ENCODE measurements around the gene CHRNA3.

CHRNA3 gene

GRCh38 chr15:78620527-78621421 is at the start of gene CHRNA3:
Gene CHRNA3, minus strand, starts transcription at chr15:78620996. Its CDS starts 202 bp downstream, at chr15:78620794.
- H3K79me2 ChIP-seq = no peaks in the 10 kb centered on the region
- H3K27ac ChIP-seq = no peak within 1 kb of the TSS
- no peak within 1 kb of the TSS for H3K4me3 ChIP-seq (ENCODE audit: low read depth, low read length)
- peaks cover 6% of the 10 kb centered on the region for H3K27me3 ChIP-seq (ENCODE audit: control insufficient read depth, insufficient read depth, low read length)
- H2AFZ ChIP-seq = no peak within 1 kb of the TSS
- no peak for TF ChIP-seq CTCF (IDR thresholded peaks at IDR 0.05)
- no peaks in the 10 kb centered on the region for H3K36me3 ChIP-seq (ENCODE audit: control insufficient read depth, insufficient read depth, low read length)
- H3K4me2 ChIP-seq (ENCODE audit: low read length) = peak within 1 kb of the TSS; percentile 47
- no peaks in the 10 kb centered on the region for H3K4me1 ChIP-seq
- no peak within 1 kb of the TSS for H3K9ac ChIP-seq
- no peaks in the 10 kb centered on the region for H3K9me3 ChIP-seq (ENCODE audit: control insufficient read depth, low read length)

GRCh38 chr15:78668987-78669386 is 48.2 kb upstream of the CHRNA3 start:
- TF ChIP-seq CTCF (IDR thresholded peaks at IDR 0.05) = no peak

GRCh38 chr15:78667578-78668236 is 46.9 kb upstream of the CHRNA3 start:
- H3K4me2 ChIP-seq (ENCODE audit: low read length) = no peak overlapping the region
- H3K27ac ChIP-seq = no peak overlapping the region
- no peak overlapping the region for H3K9ac ChIP-seq
- H3K4me3 ChIP-seq (ENCODE audit: low read depth, low read length) = no peak overlapping the region
- peaks cover 3% of the 10 kb centered on the region for H3K4me1 ChIP-seq
- H2AFZ ChIP-seq = no peak overlapping the region
- no peaks in the 10 kb centered on the region for H3K36me3 ChIP-seq (ENCODE audit: control insufficient read depth, insufficient read depth, low read length)
- H3K27me3 ChIP-seq (ENCODE audit: control insufficient read depth, insufficient read depth, low read length) = no peaks in the 10 kb centered on the region
- TF ChIP-seq CTCF (IDR thresholded peaks at IDR 0.05) = no peak
- H3K9me3 ChIP-seq (ENCODE audit: control insufficient read depth, low read length) = no peaks in the 10 kb centered on the region
- H3K79me2 ChIP-seq = no peaks in the 10 kb centered on the region

More at GRCh38 chr15:78668987-78669386, 48.2 kb upstream of the CHRNA3 start:
- Histone ChIP-seq H3K27me3 (ENCODE audit: control insufficient read depth, insufficient read depth, low read length) (no peaks in the 10 kb centered on the region), H3K4me2 (ENCODE audit: low read length) (no peak overlapping the region), H3K4me1 (peaks cover under 1% of the 10 kb centered on the region), H2AFZ (no peak overlapping the region), H3K4me3 (ENCODE audit: low read depth, low read length) (no peak overlapping the region), H3K9me3 (ENCODE audit: control insufficient read depth, low read length) (no peaks in the 10 kb centered on the region), H3K27ac (no peak overlapping the region), H3K79me2 (no peaks in the 10 kb centered on the region), H3K36me3 (ENCODE audit: control insufficient read depth, insufficient read depth, low read length) (no peaks in the 10 kb centered on the region), H3K9ac (no peak overlapping the region)

- H3K9ac ChIP-seq = no peak overlapping the region
- H3K79me2 ChIP-seq = no peaks in the 10 kb centered on the region
- H3K27ac ChIP-seq = no peak overlapping the region
- no peaks in the 10 kb centered on the region for H3K27me3 ChIP-seq (ENCODE audit: control insufficient read depth, insufficient read depth, low read length)
- no peak overlapping the region for H3K4me3 ChIP-seq (ENCODE audit: low read depth, low read length)
- H3K9me3 ChIP-seq (ENCODE audit: control insufficient read depth, low read length) = no peaks in the 10 kb centered on the region
- no peak overlapping the region for H3K4me2 ChIP-seq (ENCODE audit: low read length)
- H3K36me3 ChIP-seq (ENCODE audit: control insufficient read depth, insufficient read depth, low read length) = no peaks in the 10 kb centered on the region
- H2AFZ ChIP-seq = no peak overlapping the region
- no peak for TF ChIP-seq CTCF (IDR thresholded peaks at IDR 0.05)
- H3K4me1 ChIP-seq = peaks cover 3% of the 10 kb centered on the region
Measured at GRCh38 chr15:78666010-78666409, 45.2 kb upstream of the CHRNA3 start.
